SIG-M5 treated with dmso at 0.1 percent for 504 hours (cell line): ENCODE data around the gene NYAP2.

ENCODE experiments used
- DNase-seq: peaks from one replicate; lab custom pipeline; 2025; ENCODE audit not compliant: unreplicated experiment; lab: John Stamatoyannopoulos, UW

Gene NYAP2

GRCh38 chr2:225472161-225472560, 72.7 kb downstream of the NYAP2 start:
- no peak for DNase-seq

GRCh38 chr2:225479386-225479785, 79.9 kb downstream of the NYAP2 start:
- no peak for DNase-seq

GRCh38 chr2:225484751-225485150, 85.2 kb downstream of the NYAP2 start:
- DNase-seq: no peak

DNA sequence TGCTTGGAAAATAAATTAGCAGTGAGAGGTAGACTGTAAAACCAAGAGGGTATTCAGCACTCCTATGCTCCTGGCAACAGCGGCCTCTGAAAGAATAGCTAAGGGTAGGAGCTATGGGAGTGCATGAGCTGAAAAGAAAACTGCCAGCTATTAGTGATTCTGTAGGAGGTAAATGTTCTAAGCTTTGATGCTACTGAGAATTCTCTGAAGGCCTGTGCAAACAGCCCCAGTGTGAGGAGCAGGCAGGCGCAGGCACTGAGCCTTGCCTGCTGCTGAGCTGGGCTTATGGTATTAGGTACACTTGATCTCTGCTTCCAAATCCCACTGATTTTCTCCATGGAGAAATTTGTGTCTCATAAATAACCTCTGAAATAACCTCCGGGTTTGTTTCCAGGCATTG, 86.7 kb downstream of the NYAP2 start:
- DNase-seq: no peak

DNA sequence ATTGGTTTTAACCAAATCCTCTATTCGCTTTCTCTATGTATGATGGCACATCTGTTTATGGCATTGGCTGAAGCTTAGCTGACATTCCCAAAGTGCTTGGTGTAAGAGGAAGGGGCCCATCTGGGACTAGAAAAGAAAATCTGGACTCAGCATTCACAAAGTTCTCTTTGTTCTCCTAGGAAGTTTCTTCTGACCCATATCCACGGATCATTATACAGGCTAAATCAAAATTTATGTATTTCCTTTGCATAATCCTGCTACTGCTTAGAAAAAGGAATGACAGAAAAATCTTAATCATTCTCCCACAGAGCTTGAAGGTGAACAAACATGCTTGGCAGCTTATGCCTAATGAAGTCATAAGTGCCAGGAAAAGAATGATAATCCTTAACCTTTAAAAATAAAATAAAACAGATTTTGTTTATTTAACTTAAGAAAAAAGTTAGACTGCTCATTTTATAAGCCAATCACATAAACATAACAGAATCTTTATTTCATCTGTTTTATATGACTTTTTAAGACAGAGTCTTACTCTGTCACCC, 88.4 kb downstream of the NYAP2 start:
- no peak for DNase-seq

DNA sequence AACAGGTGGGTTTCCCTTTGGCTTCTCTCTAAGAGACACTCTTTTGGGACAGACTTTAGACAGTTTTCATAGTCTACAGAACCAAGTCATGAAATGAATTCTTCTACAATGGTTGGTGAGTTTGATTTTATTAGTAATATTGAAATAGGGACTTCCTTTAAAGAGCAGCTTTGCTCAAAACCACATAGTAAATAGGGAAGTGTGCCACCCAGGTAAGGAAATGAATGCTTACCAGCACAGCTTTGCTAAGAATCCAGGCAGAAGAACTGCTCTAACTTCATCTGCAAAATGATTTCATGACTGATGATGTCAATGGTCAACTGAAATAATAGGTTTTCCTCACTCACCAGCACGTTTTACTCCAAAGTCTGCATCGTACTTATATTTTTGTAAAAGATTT, 89.2 kb downstream of the NYAP2 start:
- DNase-seq: no peak

DNA sequence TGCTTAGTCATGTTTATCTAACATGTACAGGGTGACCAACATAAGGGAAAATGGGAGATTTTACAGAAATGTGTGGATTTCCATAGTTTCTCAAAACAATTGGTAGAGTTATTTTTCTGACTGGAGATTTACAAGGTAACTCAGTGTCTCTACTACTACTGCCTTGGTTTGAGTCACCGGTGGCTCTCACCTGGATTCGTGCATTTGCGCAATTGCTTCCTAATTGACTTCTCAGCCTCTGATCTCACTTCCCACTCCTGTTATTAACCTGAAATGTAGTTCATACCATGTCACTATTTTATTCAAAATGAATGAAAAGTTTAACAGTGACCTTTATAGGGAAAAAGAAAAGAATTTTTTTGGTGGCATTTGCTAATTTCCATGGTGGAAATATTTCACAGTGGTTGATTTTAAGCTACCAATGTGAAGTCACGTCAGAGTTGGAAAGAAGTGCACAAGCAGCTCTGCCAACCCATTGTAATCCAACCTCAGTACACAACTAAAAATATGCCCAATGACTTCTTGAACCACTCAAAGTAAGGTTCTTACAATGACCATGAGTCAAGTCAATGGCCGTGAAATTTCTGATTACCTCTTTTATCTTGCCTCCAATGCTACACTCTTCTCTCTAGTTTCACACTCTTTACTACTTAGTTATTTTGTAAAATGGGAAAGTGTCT, 94.0 kb downstream of the NYAP2 start:
- DNase-seq: no peak

DNA sequence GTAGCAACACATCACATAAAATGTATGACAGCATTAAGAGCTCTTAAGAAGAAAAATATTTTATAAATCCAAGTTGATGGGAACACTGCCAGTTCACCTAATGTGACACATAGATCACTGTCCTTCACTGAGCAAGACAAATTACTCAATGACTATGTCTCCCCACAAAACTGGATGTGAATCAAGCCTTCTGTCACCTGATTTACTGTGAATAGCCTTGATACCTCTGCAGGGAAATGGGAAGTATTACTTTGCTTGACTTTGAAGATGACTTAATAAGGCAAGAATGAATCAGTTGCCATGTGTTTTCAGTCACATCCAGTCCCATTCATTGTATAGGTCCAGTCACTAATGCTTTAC, 94.6 kb downstream of the NYAP2 start:
- DNase-seq: no peak

- no peak for DNase-seq
Observed at GRCh38 chr2:225495706-225496105, 96.2 kb downstream of the NYAP2 start.

DNA sequence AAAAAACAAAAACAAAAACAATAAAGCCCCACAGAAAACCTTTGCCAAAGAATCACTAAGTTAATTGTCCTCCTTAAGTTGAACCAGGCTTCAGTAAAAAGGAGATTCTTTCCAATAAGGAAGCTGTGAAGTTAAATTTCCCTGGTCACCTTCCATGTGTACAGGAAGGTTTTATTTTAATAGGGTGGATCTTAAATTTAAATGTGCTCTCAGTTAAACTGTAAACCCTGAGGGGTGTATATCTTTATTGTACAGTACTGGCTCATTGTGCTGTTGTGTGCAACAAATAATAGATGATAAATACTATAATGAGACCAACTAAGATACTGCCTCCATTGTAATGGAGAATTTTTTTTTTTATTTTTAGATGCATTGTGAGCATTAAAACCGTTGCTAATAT, 97.1 kb downstream of the NYAP2 start:
- no peak for DNase-seq

- DNase-seq: no peak
Observed at GRCh38 chr2:225497166-225497565, 97.7 kb downstream of the NYAP2 start.

DNA sequence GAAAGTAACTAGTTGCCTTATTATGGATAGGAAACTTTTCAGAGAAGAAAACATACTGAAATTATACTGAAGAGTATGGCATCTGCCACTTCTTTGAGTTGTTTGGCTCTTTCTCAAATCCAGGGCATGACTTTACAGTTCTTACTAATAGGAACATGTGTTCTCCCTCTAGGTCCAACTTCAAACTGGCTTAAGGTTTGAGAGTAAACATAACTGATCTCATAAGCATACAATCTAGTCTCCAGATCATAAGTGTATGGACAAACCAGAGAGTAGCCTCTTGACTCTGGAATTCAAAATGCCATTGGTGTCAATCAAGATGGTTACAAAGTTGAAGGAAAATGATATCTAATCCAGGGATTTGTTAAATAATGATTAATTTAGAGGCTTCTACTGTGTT, 101.5 kb downstream of the NYAP2 start:
- DNase-seq: no peak

DNA sequence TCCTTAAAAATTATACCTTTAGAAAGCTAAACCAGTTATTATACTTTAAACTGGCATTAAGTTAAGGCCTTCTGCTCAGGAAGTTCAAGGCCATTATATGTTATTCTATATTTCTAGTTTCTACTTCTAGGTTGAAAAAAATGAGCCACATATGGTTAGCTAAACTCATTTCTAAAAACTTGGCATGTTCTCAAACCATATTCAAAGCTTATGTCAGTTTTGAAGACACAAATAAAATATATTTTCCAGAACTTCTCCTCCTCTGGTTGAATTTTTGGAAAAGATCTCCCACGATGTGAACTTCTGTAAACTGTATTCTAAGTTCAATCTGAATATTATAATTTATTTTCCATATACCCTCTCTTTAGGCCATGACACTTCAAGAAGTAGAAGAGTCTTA, 103.5 kb downstream of the NYAP2 start:
- DNase-seq: no peak

GRCh38 chr2:225510796-225511195, 111.3 kb downstream of the NYAP2 start:
- no peak for DNase-seq

- DNase-seq: no peak
Observed at GRCh38 chr2:225512469-225512868, 113.0 kb downstream of the NYAP2 start.

- DNase-seq: no peak
Observed at GRCh38 chr2:225512876-225513540, 113.5 kb downstream of the NYAP2 start.

GRCh38 chr2:225515033-225515432, 115.5 kb downstream of the NYAP2 start:
- DNase-seq: no peak

DNA sequence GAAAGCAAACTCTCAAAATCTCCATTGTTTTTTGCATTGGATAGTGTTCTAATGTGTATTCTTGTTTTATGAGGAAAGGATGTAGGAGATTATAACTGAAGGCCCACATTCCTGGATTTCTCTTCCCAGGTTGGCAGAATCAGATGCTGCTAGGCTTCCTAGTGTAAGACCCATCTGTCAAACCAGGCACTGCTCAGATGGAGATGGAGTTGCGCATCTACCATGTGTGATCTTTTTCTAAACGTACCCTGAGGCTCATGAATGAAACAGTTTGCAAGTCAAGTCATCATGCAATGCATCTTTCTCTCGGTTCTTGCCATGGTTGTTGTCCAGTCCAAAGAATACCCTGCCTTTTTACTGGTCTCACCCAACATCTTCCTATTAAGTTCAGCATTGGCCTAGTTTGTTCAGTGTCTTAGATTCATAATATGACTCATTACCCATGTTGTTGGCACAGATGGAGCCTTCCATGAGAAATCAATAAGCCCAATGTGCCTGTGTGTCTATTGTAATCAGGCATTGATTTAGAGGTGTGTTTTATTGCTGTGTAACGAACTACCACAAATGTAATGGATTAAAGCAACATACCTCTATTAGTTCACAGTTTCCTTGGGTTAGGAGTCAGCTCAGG, 127.4 kb downstream of the NYAP2 start:
- DNase-seq: no peak

DNA sequence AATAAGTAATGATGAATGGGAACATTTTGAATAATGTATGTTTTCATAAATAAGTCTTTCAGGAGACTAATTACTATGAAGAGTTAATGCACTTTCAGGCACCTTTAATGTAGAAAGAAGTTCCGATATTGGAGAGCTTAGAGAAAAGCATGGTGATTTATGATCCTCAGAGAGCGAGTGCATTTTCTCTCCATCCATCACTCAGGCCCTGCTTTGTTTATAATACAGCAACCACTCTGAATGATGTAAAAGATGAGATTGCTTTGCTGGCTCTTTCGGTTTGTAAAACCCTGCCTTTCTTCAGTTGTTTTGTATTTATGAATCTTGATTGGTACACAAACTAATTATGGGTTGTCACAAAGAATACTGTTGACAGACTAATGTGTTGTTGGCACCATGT, 132.0 kb downstream of the NYAP2 start:
- no peak for DNase-seq

- no peak for DNase-seq
Observed at GRCh38 chr2:225532096-225532495, 132.6 kb downstream of the NYAP2 start.

DNA sequence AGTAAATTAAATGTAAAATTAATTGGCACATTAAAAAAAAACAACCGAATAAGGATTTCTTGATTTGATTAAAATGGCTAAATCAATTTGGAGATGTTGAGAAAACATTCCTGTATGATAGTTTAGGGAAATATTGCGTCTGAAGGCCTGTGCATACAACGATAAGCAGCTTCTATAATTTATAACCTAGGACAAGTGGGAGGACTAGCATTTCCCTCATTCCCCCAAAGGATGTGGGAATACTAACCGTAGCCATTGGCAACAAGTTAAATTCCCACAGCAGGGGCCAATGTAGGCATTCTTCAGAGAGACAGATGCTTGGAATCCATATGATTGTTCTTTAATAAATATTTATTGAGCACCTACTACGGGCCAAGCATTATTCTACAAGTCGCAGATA, 134.5 kb downstream of the NYAP2 start:
- DNase-seq: no peak

DNA sequence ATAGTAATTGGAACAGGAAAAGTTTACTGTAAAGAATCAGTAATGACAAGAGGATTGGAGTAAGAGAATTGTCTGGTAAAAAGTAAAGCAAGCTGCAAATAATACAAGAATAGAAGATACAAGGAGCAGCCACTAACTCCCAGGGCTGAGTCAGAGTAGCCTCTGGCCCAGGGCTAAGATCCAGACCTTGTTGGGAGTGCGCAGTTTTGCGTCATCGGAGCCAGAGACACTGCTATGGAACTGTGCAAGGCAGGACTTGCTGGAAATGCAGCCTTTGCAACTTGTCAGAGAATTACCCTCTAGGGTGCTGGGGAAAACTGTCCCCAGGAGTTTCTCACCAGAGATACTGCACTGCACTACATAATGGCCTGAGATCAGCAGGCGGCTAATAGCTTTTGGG, 135.2 kb downstream of the NYAP2 start:
- DNase-seq: no peak
